GM10266 (cell line): Measurements from ENCODE around the gene SIN3A.
"Not testable (repeated sequence)": the region's sequence is repeated elsewhere in the genome, so short reads cannot be mapped to it uniquely, and the experiment has no call there.

Source experiments
- DNase-seq: peaks from one replicate; pipeline ENCODE4 v3.0.0; 2012; ENCODE audit errors: extremely low spot score
- CTCF ChIP-seq: IDR thresholded peaks from 2 replicates; pipeline ENCODE4 v1.5.1; 2012; ENCODE audit warnings: mild to moderate bottlenecking, low read depth; ENCODE audit not compliant: control insufficient read depth, insufficient read depth; ENCODE audit errors: missing control alignments

Gene SIN3A

DNA sequence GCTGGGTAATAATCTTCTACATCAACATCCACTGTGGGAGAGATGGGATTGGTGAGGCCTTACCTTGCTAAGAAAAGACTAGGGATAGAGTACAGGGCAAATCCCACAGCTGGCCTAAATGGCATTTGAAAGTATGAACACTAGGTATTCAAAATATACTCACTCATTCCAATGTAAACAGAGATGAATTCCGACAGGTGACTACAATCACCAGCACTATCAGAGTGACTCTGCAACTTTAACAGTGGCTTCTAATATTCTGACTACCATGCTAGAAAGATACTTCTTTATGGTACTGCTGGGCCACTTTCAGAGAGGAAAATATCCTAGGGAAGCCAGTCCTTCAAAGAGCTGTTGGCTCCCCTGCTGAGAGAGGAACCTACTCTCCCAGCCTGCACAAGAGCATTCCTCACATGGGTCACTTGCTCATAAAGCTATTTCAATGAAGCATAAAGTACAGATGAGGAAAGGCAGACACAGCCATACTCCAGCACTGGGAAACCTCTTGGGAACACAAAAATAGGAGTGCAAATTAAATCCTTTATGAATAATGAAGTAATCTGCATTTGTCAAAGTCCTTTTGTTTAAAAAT lies 61.6 kb downstream of the SIN3A start:
- TF ChIP-seq CTCF = no peak
- no peak for DNase-seq

GRCh38 chr15:75383986-75384385 lies 67.5 kb downstream of the SIN3A start:
- not testable (repeated sequence) for DNase-seq

- no peak for DNase-seq
- no peak for TF ChIP-seq CTCF
Observed at GRCh38 chr15:75380773-75381172, 70.7 kb downstream of the SIN3A start.

DNA sequence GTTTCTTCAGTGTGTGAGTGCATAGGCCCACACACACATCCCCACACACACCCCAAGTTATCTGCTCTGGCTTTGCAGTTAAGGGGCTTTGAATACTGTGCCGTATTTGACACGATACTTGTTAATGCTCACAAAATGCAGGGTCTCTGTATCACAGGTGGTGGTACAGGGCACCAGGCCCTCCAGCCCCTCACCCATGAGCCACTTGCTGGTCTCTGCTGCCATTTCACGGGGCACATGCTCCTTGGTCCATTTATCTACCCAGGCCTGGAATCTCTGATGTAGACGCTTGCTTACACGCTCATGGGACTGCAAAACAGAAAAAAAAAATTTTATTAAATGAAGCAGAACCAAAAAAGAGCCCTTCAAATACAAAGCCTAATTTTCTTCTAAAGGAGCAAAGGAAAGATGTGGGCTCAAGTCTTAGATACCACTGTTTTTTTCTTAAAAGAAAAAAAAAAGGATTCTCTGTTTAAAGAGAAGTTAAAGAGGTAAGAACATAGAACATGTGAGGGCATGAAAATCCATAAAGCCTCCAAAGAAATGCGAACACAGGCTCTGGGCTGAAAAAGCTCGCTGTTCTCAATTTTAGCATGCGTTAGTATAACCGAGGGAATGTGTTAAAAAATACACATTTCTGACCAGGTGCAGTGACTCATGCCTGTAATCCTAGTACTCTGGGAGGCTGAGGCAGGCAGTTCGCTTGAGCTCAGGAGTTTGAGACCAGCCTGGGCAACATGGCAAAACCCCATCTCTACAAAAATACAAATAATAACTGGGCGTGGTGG lies 79.4 kb downstream of the SIN3A start:
- DNase-seq = no peak
- no peak for TF ChIP-seq CTCF

- TF ChIP-seq CTCF = no peak
- no peak for DNase-seq
Observed at GRCh38 chr15:75371486-75371885, 80.0 kb downstream of the SIN3A start.

DNA sequence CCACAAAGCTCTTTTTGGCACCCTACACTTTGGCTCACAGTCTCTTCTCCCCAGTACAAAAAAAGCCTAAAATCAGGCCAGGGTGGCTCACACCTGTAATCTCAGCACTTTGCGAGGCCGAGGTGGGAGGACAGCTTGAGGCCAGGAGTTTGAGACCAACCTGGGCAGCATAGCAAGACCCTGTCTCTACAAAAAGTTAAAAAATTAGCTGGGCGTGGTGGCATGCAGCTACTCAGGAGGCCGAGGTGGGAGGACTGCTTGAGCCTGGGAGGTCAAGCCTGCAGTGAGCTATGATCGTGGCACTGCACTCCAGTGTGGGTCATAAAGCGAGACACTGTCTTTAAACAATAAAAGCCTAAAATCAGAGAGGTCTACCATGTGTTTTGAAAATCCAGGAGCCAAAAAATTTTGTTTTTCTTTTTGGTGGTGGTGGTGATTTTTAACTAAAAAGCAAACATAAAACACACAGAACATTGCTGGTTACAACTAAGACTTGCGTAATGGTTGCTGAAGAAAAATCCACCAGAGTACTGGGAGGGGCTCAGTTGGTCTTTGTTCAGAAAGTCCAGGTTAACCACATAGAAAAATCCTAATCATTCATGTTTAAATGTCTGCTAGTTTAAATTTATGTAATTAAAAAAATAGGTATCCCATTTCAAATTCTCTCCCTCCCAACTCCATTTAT lies 81.5 kb downstream of the SIN3A start:
- no peak for TF ChIP-seq CTCF
- DNase-seq = no peak

GRCh38 chr15:75368689-75369239 lies 82.7 kb downstream of the SIN3A start:
- DNase-seq = peak; percentile 28
- no peak for TF ChIP-seq CTCF
